ENCODE data around the gene PHF20. TPM values are rescaled to one million over a fixed set of nuclear protein-coding genes. Genes with fewer than 3 reads are reported as not detected.

The PHF20 gene
- total and polyA plus RNA-seq, 2 of the 13 experiments (the other 11 are each of a cell fraction or from before 2014, with no cell fraction given): 22.8 to 34.1 TPM

DNA sequence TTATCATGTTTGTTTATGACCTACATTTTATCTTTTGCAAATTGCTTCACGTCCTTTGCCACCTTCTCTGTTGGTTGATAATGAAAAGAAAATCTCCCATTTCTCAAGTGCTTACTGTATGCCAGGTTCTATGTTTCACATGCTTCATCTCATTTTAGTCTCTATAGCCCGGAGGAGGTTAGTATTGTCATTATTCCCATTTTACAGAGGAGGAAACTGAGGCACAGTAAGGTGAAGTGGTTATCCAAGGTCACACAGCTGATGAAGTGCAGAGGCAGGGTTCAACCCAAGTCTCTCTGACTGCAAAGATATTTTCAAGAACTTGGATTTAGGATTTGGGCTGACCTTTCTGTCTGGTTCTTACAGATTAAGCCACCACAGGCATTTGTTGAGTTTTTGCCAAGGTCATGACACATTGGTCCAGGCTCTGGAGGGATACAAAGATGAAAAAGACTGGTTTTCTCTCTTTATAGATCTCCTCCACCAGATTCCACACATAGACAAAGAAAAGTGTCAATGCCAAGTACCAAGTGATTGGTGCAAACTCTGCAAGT is 217.2 kb downstream of the PHF20 start:
- ATAC-seq (no peak), FAIRE-seq (no peak), DNase-seq (ENCODE audit: low spot score) (no peak)
- Histone ChIP-seq H4K20me1 (ENCODE audit: insufficient read depth, low read length) (no peaks in the 10 kb centered on the region), H3K27ac (ENCODE audit: extremely low read length, insufficient read depth, low read length) (no peak overlapping the region), H3K4me3 (replicated peaks in 1 of 3; ENCODE audit: insufficient read depth in 1 of 3, low read depth in 2 of 3, low read length in 3 of 3) (no peak overlapping the region), H3K79me2 (ENCODE audit: insufficient read depth, low read length) (no peaks in the 10 kb centered on the region), H2AFZ (ENCODE audit: low read length) (no peak overlapping the region), H3K27me3 (ENCODE audit: control insufficient read depth in 1 of 2, insufficient read depth in 2 of 2, low read length in 2 of 2) (peaks cover 0 to 8% of the 10 kb centered on the region in 2 experiments; a peak in 1 of 5 replicates), H3K36me3 (replicated peaks in 1 of 2; ENCODE audit: control insufficient read depth in 1 of 2, insufficient read depth in 2 of 2, low read length in 2 of 2) (no peaks in the 10 kb centered on the region), H3K4me1 (ENCODE audit: insufficient read depth, low read length) (no peaks in the 10 kb centered on the region), H3K9ac (ENCODE audit: insufficient read depth, low read depth, low read length) (no peak overlapping the region), H3K4me2 (ENCODE audit: low read depth, low read length) (no peak overlapping the region), H3K9me3 (ENCODE audit: low read length) (no peaks in the 10 kb centered on the region)
- peak; percentile 60; the same call in 1 of the 2 replicates for TF ChIP-seq ZNF629 (CRISPR knock-in tag; conservative IDR thresholded peaks at IDR 0.05)
- no peak for TF ChIP-seq ZNF383 (CRISPR knock-in tag; IDR thresholded peaks at IDR 0.05; ENCODE audit: borderline replicate concordance)
- WGBS (ENCODE audit: low lambda C conversion rate): 29% methylated on average over 2 of the region's 2 CpGs
- POLR2A ChIA-PET: no interaction called here
- in situ Hi-C loops (cut with HindIII; ENCODE audit: extremely low pct_ligation_motif_present, low pct_unique_long_range_greater_than_20kb) (loop anchor here (10.0 kb wide), 1 partner anchor 456 kb away; no protein-coding TSS in a partner anchor), intact Hi-C loops (cut with micrococcal nuclease; ENCODE audit: unreplicated experiment) (no loop called here)
- CTCF ChIA-PET (ENCODE audit: low intra/inter-chr PET ratio, low total read pairs): no interaction called here
- no TSS peak for BruUV-seq (replicated peaks)

DNA sequence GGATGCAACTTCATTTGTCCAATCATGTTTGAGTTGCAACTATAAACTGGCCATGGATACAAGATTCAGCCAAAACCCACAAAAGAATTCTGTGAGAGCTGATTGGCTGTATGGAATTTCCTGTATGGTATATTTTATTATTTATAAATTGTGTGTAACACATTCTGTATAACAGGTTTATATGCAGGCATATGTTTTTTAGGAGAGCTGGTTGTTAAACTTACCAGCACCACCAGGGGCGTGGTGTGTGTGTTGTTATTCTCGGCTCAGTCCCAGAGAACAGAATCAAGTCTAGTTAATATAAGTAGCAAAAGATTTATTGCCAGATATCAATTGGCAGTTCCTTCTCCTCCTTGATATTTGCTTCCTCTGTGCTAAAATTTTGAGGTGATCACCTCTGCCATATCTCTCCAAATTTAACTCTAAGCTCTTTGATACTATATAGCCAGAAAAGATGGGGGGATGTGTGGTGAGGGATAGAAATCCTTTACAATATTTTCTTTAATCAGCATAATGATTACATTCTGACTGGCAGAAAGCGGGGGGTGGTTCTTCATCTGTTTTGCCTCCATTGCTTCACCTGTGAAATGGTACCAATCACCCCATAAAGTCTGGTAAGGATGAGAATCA is 219.4 kb downstream of the PHF20 start:
- BruUV-seq (replicated peaks): no TSS peak
- FAIRE-seq (peak; percentile 30), ATAC-seq (peak; percentile 68), DNase-seq (ENCODE audit: low spot score) (peak; percentile 35)
- no peaks in the 10 kb centered on the region for H4K20me1 ChIP-seq (ENCODE audit: insufficient read depth, low read length)
- in situ Hi-C loops (cut with HindIII; ENCODE audit: extremely low pct_ligation_motif_present, low pct_unique_long_range_greater_than_20kb): loop anchor here (5.0 kb wide), 1 partner anchor 206 kb away; no protein-coding TSS in a partner anchor
- intact Hi-C loops (cut with micrococcal nuclease; ENCODE audit: unreplicated experiment): loop anchor here (10.0 kb wide), 1 partner anchor 444 kb away; no protein-coding TSS in a partner anchor
- TF ChIP-seq SUZ12 (IDR thresholded peaks at IDR 0.05; ENCODE audit: low read depth, low read length): no peak
- TF ChIP-seq, protein P1, sequence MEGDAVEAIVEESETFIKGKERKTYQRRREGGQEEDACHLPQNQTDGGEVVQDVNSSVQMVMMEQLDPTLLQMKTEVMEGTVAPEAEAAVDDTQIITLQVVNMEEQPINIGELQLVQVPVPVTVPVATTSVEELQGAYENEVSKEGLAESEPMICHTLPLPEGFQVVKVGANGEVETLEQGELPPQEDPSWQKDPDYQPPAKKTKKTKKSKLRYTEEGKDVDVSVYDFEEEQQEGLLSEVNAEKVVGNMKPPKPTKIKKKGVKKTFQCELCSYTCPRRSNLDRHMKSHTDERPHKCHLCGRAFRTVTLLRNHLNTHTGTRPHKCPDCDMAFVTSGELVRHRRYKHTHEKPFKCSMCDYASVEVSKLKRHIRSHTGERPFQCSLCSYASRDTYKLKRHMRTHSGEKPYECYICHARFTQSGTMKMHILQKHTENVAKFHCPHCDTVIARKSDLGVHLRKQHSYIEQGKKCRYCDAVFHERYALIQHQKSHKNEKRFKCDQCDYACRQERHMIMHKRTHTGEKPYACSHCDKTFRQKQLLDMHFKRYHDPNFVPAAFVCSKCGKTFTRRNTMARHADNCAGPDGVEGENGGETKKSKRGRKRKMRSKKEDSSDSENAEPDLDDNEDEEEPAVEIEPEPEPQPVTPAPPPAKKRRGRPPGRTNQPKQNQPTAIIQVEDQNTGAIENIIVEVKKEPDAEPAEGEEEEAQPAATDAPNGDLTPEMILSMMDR (CRISPR knock-in tag; IDR thresholded peaks at IDR 0.05): 0 out of 2 replicates have a peak, but pooled peaks have one; percentile 22
- no peak for TF ChIP-seq ZNF10 (CRISPR knock-in tag; IDR thresholded peaks at IDR 0.05; ENCODE audit: borderline replicate concordance, low read depth)
- peak; percentile 40; the same call in 1 of the 2 replicates for TF ChIP-seq STAG1 (CRISPR knock-in tag; IDR thresholded peaks at IDR 0.05)
- H3K9me3 ChIP-seq (ENCODE audit: low read length): no peaks in the 10 kb centered on the region
- CTCF ChIA-PET (ENCODE audit: low intra/inter-chr PET ratio, low total read pairs): interaction anchor here (1.1 to 7.4 kb wide), 2 partner anchors 147 to 208 kb away, joined by 3 to 259 read pairs; no protein-coding TSS in a partner anchor
- under 1% methylated on average over 3 of the region's 3 CpGs for WGBS (ENCODE audit: low lambda C conversion rate)
- no peak overlapping the region for H3K4me3 ChIP-seq (replicated peaks in 1 of 3; ENCODE audit: insufficient read depth in 1 of 3, low read depth in 2 of 3, low read length in 3 of 3)
- H2AFZ ChIP-seq (ENCODE audit: low read length): no peak overlapping the region
- no peak overlapping the region for H3K4me2 ChIP-seq (ENCODE audit: low read depth, low read length)
- H3K36me3 ChIP-seq (replicated peaks in 1 of 2; ENCODE audit: control insufficient read depth in 1 of 2, insufficient read depth in 2 of 2, low read length in 2 of 2): no peaks in the 10 kb centered on the region
- no peak overlapping the region for H3K27ac ChIP-seq (ENCODE audit: extremely low read length, insufficient read depth, low read length)
- H3K27me3 ChIP-seq (ENCODE audit: control insufficient read depth in 1 of 2, insufficient read depth in 2 of 2, low read length in 2 of 2): no peaks in the 10 kb centered on the region
- no peak overlapping the region for H3K9ac ChIP-seq (ENCODE audit: insufficient read depth, low read depth, low read length)
- H3K79me2 ChIP-seq (ENCODE audit: insufficient read depth, low read length): no peaks in the 10 kb centered on the region
- POLR2A ChIA-PET: interaction anchor here (1.1 to 4.5 kb wide), 2 partner anchors 37 to 148 kb away, joined by 5 to 32 read pairs; partner anchors contain the start of gene SCAND1
- no peaks in the 10 kb centered on the region for H3K4me1 ChIP-seq (ENCODE audit: insufficient read depth, low read length)
